Heart right ventricle (tissue), 16 donors: Measurements from ENCODE around the gene ARRDC3. TPM values are rescaled to one million over a fixed set of nuclear protein-coding genes. Genes with fewer than 3 reads are reported as not detected.
"Not testable (repeated sequence)": the region's sequence is repeated elsewhere in the genome, so short reads cannot be mapped to it uniquely, and the experiment has no call there.

ENCODE experiments used
- ATAC-seq, 8 donors: fragments of 200-7000 bp; cut with Tn5 transposase; one replicate each; pipeline ENCODE4 v1.9.1; 2020; ENCODE audit warnings: mild to moderate bottlenecking in 8 of 8, moderate library complexity in 8 of 8, moderate number of reproducible peaks in 1 of 8
- DNase-seq, 2 donors: peaks; one replicate each; pipeline ENCODE4 v3.0.0-alpha.2; 2020
- H3K27ac ChIP-seq, 10 donors: fragments of 200-600 bp; sonication (generic) in 2 of 10; one replicate each; pipeline versions ENCODE4 v1.5.0 to v1.8.0; 2020 to 2022; ENCODE audit warnings: mild to moderate bottlenecking in 3 of 10
- H3K27me3 ChIP-seq, 7 donors: fragments of 200-600 bp; one replicate each; pipeline ENCODE4 v1.8.0; 2021 to 2022; ENCODE audit warnings: mild to moderate bottlenecking in 2 of 7
- H3K36me3 ChIP-seq, 9 donors: fragments of 200-600 bp; sonication (generic) in 1 of 9; one replicate each; pipeline versions ENCODE4 v1.5.0 to v1.8.0; 2020 to 2022; ENCODE audit warnings: mild to moderate bottlenecking in 2 of 9
- H3K4me1 ChIP-seq, 9 donors: fragments of 200-600 bp; sonication (generic) in 1 of 9; one replicate each; pipeline versions ENCODE4 v1.5.0 to v1.8.0; 2020 to 2022; ENCODE audit warnings: mild to moderate bottlenecking in 4 of 9
- H3K4me3 ChIP-seq, 10 donors: fragments of 200-600 bp; sonication (generic) in 2 of 10; one replicate each; pipeline versions ENCODE4 v1.5.0 to v1.8.0; 2020 to 2022; ENCODE audit warnings: mild to moderate bottlenecking in 7 of 10, moderate library complexity in 2 of 10
- H3K9me3 ChIP-seq, 11 donors: fragments of 200-600 bp in 10 of 11; sonication (generic) in 2 of 11; one replicate each; pipeline versions ENCODE4 v1.5.0 to v1.8.0; 2013 to 2022; ENCODE audit warnings: mild to moderate bottlenecking in 2 of 11, control low read depth in 1 of 11, moderate library complexity in 1 of 11
- CTCF ChIP-seq, 9 donors: fragments of 200-600 bp; sonication (generic) in 2 of 9; IDR thresholded peaks; one replicate each; pipeline versions ENCODE4 v1.5.0 to v1.8.0; 2021 to 2022; ENCODE audit warnings: antibody characterized with exemption in 9 of 9, mild to moderate bottlenecking in 5 of 9, moderate library complexity in 1 of 9
- WGBS, 2 donors: extraction: QIAGEN DNeasy Blood & Tissue Kit; methylation state at CpG; one replicate each; pipeline ENCODE4 v1.1.7; 2013; ENCODE audit warnings: inconsistent platforms in 1 of 2; 5-methylcytosine and 5-hydroxymethylcytosine counted together
- intact Hi-C, 10 donors: fragments of 100-400 bp; cut with DNase I; formaldehyde crosslinking; loops; one replicate each; pipeline versions ENCODE4 v1.11.1 to v1.14.2; 2022
- polyA plus RNA-seq, 2 donors: library from polyadenylated mRNA; stranded (reverse); fragments of 200-250 nt; gene quantifications; one replicate each; pipeline ENCODE4 v1.2.3, GENCODE V29; 2013
- total RNA-seq, 10 donors: library from RNA; stranded (reverse); fragmentation: NEBNext Ultra II Directional in 3 of 10; extraction: Animal tissue kit (Norgen Biotek cat#: 25700) in 3 of 10; gene quantifications; one replicate each; pipeline versions ENCODE4 v1.2.1 to v1.2.4, GENCODE V29; 2021 to 2023
- donor health status: Arrhythmogenic right ventricular cardiomyopathy.
- donor health status: ischemic (EF 13 %, LVEDD 7.1; RV severe dilation, severe dysfunction).
- donor health status: healthy with polysubstance abuse.
- donor health status: DM: no; HTN: yes; CAD: no.
- donor health status: DM: no; HTN: no; CAD: no.
- donor health status: ischemic (EF 25% LVEDD 6.9; RV normal size, moderate dysfunction).
- donor health status: ischemic (EF 25% LVEDD 5.7; RV mildly dilated, moderate dysfunction).
- donor health status: healthy.
- donor health status: DM: yes; HTN: yes; CAD: no.
- donor health status: Ischemic cardiomyopathy.
- donor health status: ischemic (EF 35%, LVEDD 5.7; RV mildly dilated, moderate dysfunction).
- donor health status: nonischemic (EF 11% LVEDD 7.7; RV severe dilation, severe dysfunction).
- donor health status: DM: yes; HTN: yes; CAD: no.
- donor health status: PGD.
- donor health status: ischemic (EF 29% LVEDD 5.4; RV normal size, mild dysfunction).
- donor health status: nonischemic (EF 23%, LVEDD 6.1; RV moderate dilation, normal function).

ARRDC3 gene
- total and polyA plus RNA-seq, 12 donors: 4.8 to 61.5 (median 17.7) TPM

DNA sequence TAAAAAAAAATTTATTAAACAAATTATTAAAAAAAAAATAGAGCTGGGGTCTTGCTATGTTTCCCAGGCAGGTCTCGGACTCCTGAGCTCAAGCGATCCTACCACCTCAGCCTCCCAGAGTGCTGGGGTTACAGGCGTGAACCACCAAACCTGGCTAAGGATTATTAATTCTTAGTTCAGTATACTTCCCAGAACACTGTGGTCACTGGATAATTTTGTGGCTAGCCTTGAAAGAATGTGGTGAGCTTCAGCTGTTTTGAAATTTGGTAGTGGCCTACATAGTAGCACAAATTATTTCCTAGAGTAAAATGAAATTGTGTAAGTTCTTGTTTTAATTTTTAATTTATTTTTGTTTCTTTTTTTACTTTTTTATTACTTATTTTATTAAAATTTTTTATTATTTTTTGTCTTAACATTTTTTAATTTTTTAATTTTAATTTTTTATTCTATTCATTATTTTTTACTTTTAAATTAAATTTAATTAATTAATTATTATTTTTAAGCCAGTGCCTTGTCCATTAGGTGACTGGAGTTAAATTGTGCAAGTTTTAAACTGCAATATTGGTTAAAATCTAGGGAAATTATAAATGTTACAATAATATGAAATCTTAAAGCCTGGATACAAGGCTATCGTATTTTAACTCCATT is 23.0 kb downstream of the ARRDC3 start:
- no peak for TF ChIP-seq CTCF (IDR thresholded peaks at IDR 0.05)
- Histone ChIP-seq H3K36me3 (no peaks in the 10 kb centered on the region), H3K4me1 (peaks cover 0 to 15% (median 0%) of the 10 kb centered on the region in 9 donors), H3K9me3 (peaks cover 0 to 6% (median 0%) of the 10 kb centered on the region in 11 donors), H3K27ac (no peak overlapping the region), H3K27me3 (no peaks in the 10 kb centered on the region), H3K4me3 (no peak overlapping the region)
- DNase-seq (no peak), ATAC-seq (no peak)
- intact Hi-C loops: no loop called here
- 94 to 98% methylated on average over 4 of the region's 4 CpGs for WGBS, 2 donors

- Histone ChIP-seq H3K36me3 (no peaks in the 10 kb centered on the region), H3K27me3 (no peaks in the 10 kb centered on the region), H3K4me3 (no peak overlapping the region), H3K27ac (no peak overlapping the region), H3K9me3 (peaks cover 0 to 6% (median 0%) of the 10 kb centered on the region in 11 donors), H3K4me1 (peaks cover 0 to 14% (median 0%) of the 10 kb centered on the region in 9 donors)
- intact Hi-C loops: no loop called here
- 70 to 77% methylated on average over 2 of the region's 2 CpGs for WGBS, 2 donors
- no peak for ATAC-seq
- TF ChIP-seq CTCF (IDR thresholded peaks at IDR 0.05): no peak
- no peak for DNase-seq
These were observed 25.3 kb downstream of the ARRDC3 start for GRCh38 chr5:91357806-91358205.

DNA sequence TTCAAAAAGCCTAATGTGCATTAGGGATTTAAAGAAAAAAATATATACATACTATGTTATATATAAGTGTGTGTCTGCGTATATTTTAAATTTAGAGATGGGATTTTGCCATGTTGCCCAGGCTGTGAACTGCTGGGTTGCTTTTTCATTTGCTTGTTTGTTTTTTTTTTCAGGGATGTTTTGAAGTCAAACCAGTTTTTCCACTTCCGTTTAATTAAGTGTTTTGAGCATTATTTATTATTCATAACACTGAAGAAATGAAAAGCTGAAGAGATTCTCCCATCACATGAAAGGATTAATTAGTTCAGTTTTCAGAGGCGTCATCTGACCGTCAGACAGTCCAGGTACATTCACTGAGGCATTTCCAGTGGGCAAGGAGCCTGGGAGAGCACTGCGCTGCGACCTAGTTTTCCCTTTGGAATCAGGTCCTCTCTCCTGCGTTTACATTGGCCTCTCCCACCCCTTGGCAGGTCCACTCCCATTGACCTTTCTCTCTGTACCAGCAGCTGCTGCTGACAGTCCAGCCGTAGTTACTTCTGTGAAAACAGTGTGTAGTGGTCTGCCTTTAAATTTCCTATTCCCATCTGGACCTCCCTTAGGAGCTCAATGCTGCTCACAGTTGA is 26.0 kb downstream of the ARRDC3 start:
- TF ChIP-seq CTCF (IDR thresholded peaks at IDR 0.05): no peak
- intact Hi-C loops: no loop called here
- H3K9me3 ChIP-seq: peaks cover 0 to 6% (median 0%) of the 10 kb centered on the region in 11 donors
- H3K27me3 ChIP-seq: no peaks in the 10 kb centered on the region
- 64 to 70% methylated on average over 8 of the region's 8 CpGs for WGBS, 2 donors
- no peaks in the 10 kb centered on the region for H3K36me3 ChIP-seq
- ATAC-seq: peak in 3 of 8 donors; percentile 27 to 65 (median 34)
- no peak overlapping the region for H3K4me3 ChIP-seq
- peaks cover 0 to 14% (median 0%) of the 10 kb centered on the region in 9 donors for H3K4me1 ChIP-seq
- DNase-seq: no peak
- H3K27ac ChIP-seq: no peak overlapping the region

DNA sequence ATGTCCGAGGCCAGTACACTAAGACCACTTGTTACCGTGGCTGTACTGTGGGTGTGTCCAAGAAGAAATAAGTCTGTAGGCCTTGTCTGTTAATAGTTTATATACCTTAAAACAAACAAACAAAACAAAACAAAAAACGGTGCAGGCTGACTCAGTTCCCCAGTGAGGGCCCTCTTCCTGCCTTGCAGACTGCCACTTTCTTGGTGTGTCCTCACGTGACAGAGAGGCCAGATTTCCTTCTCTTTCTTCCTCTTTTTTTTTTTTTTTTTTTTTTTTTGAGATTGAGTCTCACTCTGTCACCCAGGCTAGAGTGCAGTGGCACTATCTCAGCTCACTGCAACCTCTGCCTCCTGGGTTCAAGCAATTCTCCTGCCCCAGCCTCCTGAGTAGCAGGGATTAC is 28.2 kb downstream of the ARRDC3 start:
- not testable (repeated sequence) for DNase-seq

More for the DNA sequence above, 28.2 kb downstream of the ARRDC3 start:
- ATAC-seq: peak in 3 of 8 donors; percentile 22 to 46 (median 35)
- WGBS, 2 donors: 82 to 84% methylated on average over 4 of the region's 4 CpGs
- H3K36me3 ChIP-seq, intact Hi-C loops, H3K9me3 ChIP-seq, H3K27me3 ChIP-seq, H3K4me3 ChIP-seq: not testable (repeated sequence)
- H3K27ac ChIP-seq: peak overlapping the region in 1 of 10 donors; percentile 67
- H3K4me1 ChIP-seq: peaks cover 0 to 14% (median 0%) of the 10 kb centered on the region in 9 donors
